ENCODE results near the gene ZNRF2.

ZNRF2 gene

DNA sequence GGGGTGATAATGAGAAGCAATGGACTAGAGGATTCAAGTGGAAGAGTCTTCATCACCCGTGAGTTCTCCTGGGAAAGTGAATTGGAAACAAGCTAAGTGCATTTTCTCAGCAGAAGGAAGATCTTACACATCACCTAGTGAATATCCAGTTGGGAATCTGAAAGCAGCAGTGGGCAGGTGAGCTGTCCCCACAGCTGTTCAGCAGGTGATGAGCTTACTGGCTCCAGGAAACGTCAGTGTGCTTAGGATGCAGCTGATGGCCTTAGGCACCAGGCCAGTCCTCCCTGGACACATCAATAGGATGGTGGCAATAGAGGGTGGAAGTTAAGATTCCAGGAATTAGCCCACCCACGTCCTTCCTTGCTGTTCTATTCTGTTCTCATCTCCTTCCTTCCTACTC lies 127.5 kb downstream of the ZNRF2 start:
- no peak for TF ChIP-seq EZH2phosphoT487 (conservative IDR thresholded peaks at IDR 0.05; ENCODE audit: low read length)
- TF ChIP-seq, protein P1, sequence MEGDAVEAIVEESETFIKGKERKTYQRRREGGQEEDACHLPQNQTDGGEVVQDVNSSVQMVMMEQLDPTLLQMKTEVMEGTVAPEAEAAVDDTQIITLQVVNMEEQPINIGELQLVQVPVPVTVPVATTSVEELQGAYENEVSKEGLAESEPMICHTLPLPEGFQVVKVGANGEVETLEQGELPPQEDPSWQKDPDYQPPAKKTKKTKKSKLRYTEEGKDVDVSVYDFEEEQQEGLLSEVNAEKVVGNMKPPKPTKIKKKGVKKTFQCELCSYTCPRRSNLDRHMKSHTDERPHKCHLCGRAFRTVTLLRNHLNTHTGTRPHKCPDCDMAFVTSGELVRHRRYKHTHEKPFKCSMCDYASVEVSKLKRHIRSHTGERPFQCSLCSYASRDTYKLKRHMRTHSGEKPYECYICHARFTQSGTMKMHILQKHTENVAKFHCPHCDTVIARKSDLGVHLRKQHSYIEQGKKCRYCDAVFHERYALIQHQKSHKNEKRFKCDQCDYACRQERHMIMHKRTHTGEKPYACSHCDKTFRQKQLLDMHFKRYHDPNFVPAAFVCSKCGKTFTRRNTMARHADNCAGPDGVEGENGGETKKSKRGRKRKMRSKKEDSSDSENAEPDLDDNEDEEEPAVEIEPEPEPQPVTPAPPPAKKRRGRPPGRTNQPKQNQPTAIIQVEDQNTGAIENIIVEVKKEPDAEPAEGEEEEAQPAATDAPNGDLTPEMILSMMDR (IDR thresholded peaks at IDR 0.05; ENCODE audit: insufficient read depth, low read length, poor library complexity, severe bottlenecking) = no peak
- Histone ChIP-seq H3K9me2 (replicated peaks; ENCODE audit: insufficient read depth, low read length) (no peaks in the 10 kb centered on the region), H3K9ac (ENCODE audit: low read length) (no peak overlapping the region), H3K4me3 (ENCODE audit: insufficient read depth, low read length, poor library complexity, severe bottlenecking) (no peak overlapping the region), H3F3A (ENCODE audit: insufficient read depth) (peaks cover 5% of the 10 kb centered on the region; the same call in 1 of the 2 replicates), H3K4me2 (ENCODE audit: low read depth, low read length, poor library complexity, severe bottlenecking) (peak overlapping the region; percentile 24), H3K27me3 (ENCODE audit: low read length) (no peaks in the 10 kb centered on the region), H4K20me1 (ENCODE audit: low read depth, low read length) (no peaks in the 10 kb centered on the region), H2AFZ (ENCODE audit: low read depth, low read length, severe bottlenecking) (no peak overlapping the region), H3K36me3 (ENCODE audit: low read length) (peaks cover 10% of the 10 kb centered on the region), H3K27ac (ENCODE audit: low read depth, low read length) (no peak overlapping the region), H3K79me2 (ENCODE audit: insufficient read depth, low read length) (no peaks in the 10 kb centered on the region), H3K9me3 (ENCODE audit: insufficient read depth, low read length) (peaks cover 11% of the 10 kb centered on the region; the same call in 1 of the 2 replicates)

DNA sequence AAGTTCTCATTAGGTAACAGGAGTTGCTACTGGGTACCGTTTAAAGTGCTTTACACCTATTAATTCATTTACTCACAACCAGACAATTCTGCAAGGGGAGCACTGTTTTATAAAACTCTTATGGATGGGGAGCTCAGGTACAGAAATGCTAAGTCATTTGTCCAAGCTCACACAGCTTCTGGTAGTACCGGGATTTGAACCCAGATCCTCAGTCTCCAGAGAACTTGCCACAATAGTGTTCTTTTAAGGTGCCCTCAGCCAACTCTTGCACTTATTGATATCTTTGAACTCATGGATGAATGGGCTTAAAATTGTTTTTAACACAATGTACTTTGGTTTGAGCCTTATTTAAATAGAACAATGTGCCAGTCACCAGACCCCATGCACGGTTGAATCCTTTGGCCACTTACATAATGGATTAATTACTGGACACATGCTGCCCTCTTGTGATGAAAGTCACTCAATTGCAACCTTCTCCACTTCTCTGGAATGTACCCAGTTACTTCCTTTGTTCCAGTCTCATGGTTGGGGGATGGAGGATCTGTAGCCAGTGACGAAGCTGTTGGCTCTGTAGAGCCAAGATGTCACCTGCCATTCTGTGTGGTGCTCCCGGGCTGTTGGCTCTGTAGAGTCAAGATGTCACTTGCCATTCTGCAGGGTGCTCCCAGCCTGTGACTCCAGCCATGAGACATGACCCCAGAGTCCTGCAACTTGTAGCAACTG lies 128.5 kb downstream of the ZNRF2 start:
- no peaks in the 10 kb centered on the region for H3K27me3 ChIP-seq (ENCODE audit: low read length)
- H3F3A ChIP-seq (ENCODE audit: insufficient read depth) = peaks cover 5% of the 10 kb centered on the region; the same call in 1 of the 2 replicates
- no peaks in the 10 kb centered on the region for H3K9me2 ChIP-seq (replicated peaks; ENCODE audit: insufficient read depth, low read length)
- no peak overlapping the region for H3K27ac ChIP-seq (ENCODE audit: low read depth, low read length)
- no peak overlapping the region for H3K4me3 ChIP-seq (ENCODE audit: insufficient read depth, low read length, poor library complexity, severe bottlenecking)
- TF ChIP-seq EZH2phosphoT487 (conservative IDR thresholded peaks at IDR 0.05; ENCODE audit: low read length) = no peak
- TF ChIP-seq, protein P1 (IDR thresholded peaks at IDR 0.05; ENCODE audit: insufficient read depth, low read length, poor library complexity, severe bottlenecking) = peak; percentile 20
- H3K4me2 ChIP-seq (ENCODE audit: low read depth, low read length, poor library complexity, severe bottlenecking) = no peak overlapping the region
- no peak overlapping the region for H3K9ac ChIP-seq (ENCODE audit: low read length)
- H2AFZ ChIP-seq (ENCODE audit: low read depth, low read length, severe bottlenecking) = no peak overlapping the region
- no peaks in the 10 kb centered on the region for H3K79me2 ChIP-seq (ENCODE audit: insufficient read depth, low read length)
- peaks cover 10% of the 10 kb centered on the region for H3K36me3 ChIP-seq (ENCODE audit: low read length)
- peaks cover 11% of the 10 kb centered on the region; the same call in 1 of the 2 replicates for H3K9me3 ChIP-seq (ENCODE audit: insufficient read depth, low read length)
- H4K20me1 ChIP-seq (ENCODE audit: low read depth, low read length) = no peaks in the 10 kb centered on the region

DNA sequence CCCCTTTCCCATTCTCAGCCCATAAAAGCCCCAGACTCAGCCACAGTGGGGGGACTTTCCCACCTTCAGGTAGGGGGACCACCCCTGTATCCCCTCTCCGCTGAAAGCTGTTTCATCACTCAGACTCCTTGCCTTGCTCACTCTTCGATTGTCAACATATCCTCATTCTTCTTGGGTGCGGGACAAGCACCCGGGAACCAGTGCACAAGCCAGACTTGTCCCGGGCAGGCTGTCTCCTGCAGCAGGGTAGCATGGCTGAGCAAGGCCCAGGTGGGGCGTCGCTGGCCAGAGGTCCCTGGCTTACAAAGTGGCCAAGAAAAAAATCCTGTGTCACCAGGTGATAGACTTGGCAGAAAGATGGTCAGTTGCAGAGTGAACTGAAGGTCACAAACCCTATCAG lies 129.5 kb downstream of the ZNRF2 start:
- H3K9me3 ChIP-seq (ENCODE audit: insufficient read depth, low read length) = peaks cover 11% of the 10 kb centered on the region; the same call in 1 of the 2 replicates
- no peak overlapping the region for H3K4me3 ChIP-seq (ENCODE audit: insufficient read depth, low read length, poor library complexity, severe bottlenecking)

More for the DNA sequence above, 129.5 kb downstream of the ZNRF2 start:
- H3K4me2 ChIP-seq (ENCODE audit: low read depth, low read length, poor library complexity, severe bottlenecking) = no peak overlapping the region
- no peak overlapping the region for H2AFZ ChIP-seq (ENCODE audit: low read depth, low read length, severe bottlenecking)
- peaks cover 5% of the 10 kb centered on the region; the same call in 1 of the 2 replicates for H3F3A ChIP-seq (ENCODE audit: insufficient read depth)
- H3K79me2 ChIP-seq (ENCODE audit: insufficient read depth, low read length) = no peaks in the 10 kb centered on the region
- H4K20me1 ChIP-seq (ENCODE audit: low read depth, low read length) = no peaks in the 10 kb centered on the region
- no peaks in the 10 kb centered on the region for H3K27me3 ChIP-seq (ENCODE audit: low read length)
- TF ChIP-seq EZH2phosphoT487 (conservative IDR thresholded peaks at IDR 0.05; ENCODE audit: low read length) = no peak
- TF ChIP-seq, protein P1 (IDR thresholded peaks at IDR 0.05; ENCODE audit: insufficient read depth, low read length, poor library complexity, severe bottlenecking) = no peak
- H3K9ac ChIP-seq (ENCODE audit: low read length) = no peak overlapping the region
- no peaks in the 10 kb centered on the region for H3K9me2 ChIP-seq (replicated peaks; ENCODE audit: insufficient read depth, low read length)
- H3K27ac ChIP-seq (ENCODE audit: low read depth, low read length) = no peak overlapping the region
- H3K36me3 ChIP-seq (ENCODE audit: low read length) = peaks cover 10% of the 10 kb centered on the region

Measured in SU-DHL-6 (cell line).